AG04450 (cell line): ENCODE data around the gene PRDM5. TPM values are rescaled to one million over a fixed set of nuclear protein-coding genes. Genes with fewer than 3 reads are reported as not detected.
A peak's percentile ranks its signal among the peaks of the same experiment; 100 is the strongest.

Source experiments
- CTCF ChIA-PET: fragments of 300-600, 350-600 bp; formaldehyde crosslinking; extraction: SDS; loops from one replicate; lab custom pipeline; 2022; ENCODE audit warnings: antibody characterized with exemption, inconsistent platforms; lab: Charles Lee
- POLR2A ChIA-PET: fragments of 350-600 bp; formaldehyde crosslinking; extraction: SDS; loops from one replicate; lab custom pipeline; 2021; ENCODE audit warnings: antibody characterized with exemption, inconsistent platforms; lab: Yijun Ruan, JAX
- DNase-seq: peaks from one replicate; pipeline ENCODE4 v3.0.0-alpha.2; 2011; ENCODE audit warnings: low read depth, low spot score
- H3K27ac ChIP-seq: one replicate; pipeline ENCODE4 v1.5.1; 2012; ENCODE audit warnings: low read depth, low read length, control low read depth
- H3K27me3 ChIP-seq: one replicate; pipeline ENCODE4 v1.6.0; 2012; ENCODE audit warnings: low read length; ENCODE audit not compliant: control insufficient read depth, insufficient read depth
- H3K4me3 ChIP-seq: 2 replicates; pipeline ENCODE4 v1.5.1; 2011; ENCODE audit warnings: mild to moderate bottlenecking, low read depth, low read length, control low read depth
- H3K9me3 ChIP-seq: 2 replicates; pipeline ENCODE4 v1.5.1; 2012; ENCODE audit warnings: low read length; ENCODE audit not compliant: control insufficient read depth, insufficient read depth
- CTCF ChIP-seq: IDR thresholded peaks from 2 replicates; pipeline ENCODE4 v1.5.1; 2011; ENCODE audit warnings: low read depth, low read length, control low read depth, inconsistent platforms
- polyA plus RNA-seq: library from polyadenylated mRNA; depleted of rRNA; stranded (reverse); fragments of >200 nt; gene quantifications from 2 replicates; pipeline ENCODE4 v1.2.3, GENCODE V29; 2011

The PRDM5 gene
- polyA plus RNA-seq, 1 experiment = 12.3 TPM

- no peaks in the 10 kb centered on the region for H3K27me3 ChIP-seq
- ChIA-PET CTCF (interaction anchor here (1.1 kb wide), 1 partner anchor 17 kb away, joined by 4 read pairs; no protein-coding TSS in a partner anchor), POLR2A (no interaction called here)
- H3K4me3 ChIP-seq = no peak overlapping the region
- no peak overlapping the region for H3K27ac ChIP-seq
- H3K9me3 ChIP-seq = no peaks in the 10 kb centered on the region
- DNase-seq = no peak
- no peak for TF ChIP-seq CTCF
These were observed 218.0 kb downstream of the PRDM5 start for GRCh38 chr4:120704538-120704937.

GRCh38 chr4:120703908-120704307 lies 218.6 kb downstream of the PRDM5 start:
- Histone ChIP-seq H3K9me3 (no peaks in the 10 kb centered on the region), H3K4me3 (no peak overlapping the region), H3K27ac (no peak overlapping the region), H3K27me3 (no peaks in the 10 kb centered on the region)
- no peak for DNase-seq
- TF ChIP-seq CTCF = no peak
- ChIA-PET POLR2A (no interaction called here), CTCF (interaction anchor here (1.1 kb wide), 1 partner anchor 17 kb away, joined by 4 read pairs; no protein-coding TSS in a partner anchor)

GRCh38 chr4:120699354-120699753 lies 223.2 kb downstream of the PRDM5 start:
- TF ChIP-seq CTCF = no peak
- ChIA-PET CTCF (no interaction called here), POLR2A (no interaction called here)

GRCh38 chr4:120694973-120695372 lies 227.6 kb downstream of the PRDM5 start:
- peak; percentile 41 for DNase-seq
- ChIA-PET POLR2A (no interaction called here), CTCF (interaction anchor here (2.3 kb wide), 1 partner anchor 283 kb away, joined by 6 read pairs; no protein-coding TSS in a partner anchor)
- Histone ChIP-seq H3K4me3 (no peak overlapping the region), H3K27ac (no peak overlapping the region), H3K27me3 (no peaks in the 10 kb centered on the region), H3K9me3 (no peaks in the 10 kb centered on the region)
- no peak for TF ChIP-seq CTCF

More at GRCh38 chr4:120699354-120699753, 223.2 kb downstream of the PRDM5 start:
- no peak overlapping the region for H3K4me3 ChIP-seq
- H3K27ac ChIP-seq = no peak overlapping the region
- no peaks in the 10 kb centered on the region for H3K9me3 ChIP-seq
- no peaks in the 10 kb centered on the region for H3K27me3 ChIP-seq
- DNase-seq = no peak

- POLR2A ChIA-PET = no interaction called here
- no peak for DNase-seq
- H3K9me3 ChIP-seq = no peaks in the 10 kb centered on the region
- no peak for TF ChIP-seq CTCF
- H3K4me3 ChIP-seq = no peak overlapping the region
- CTCF ChIA-PET = interaction anchor here (2.3 kb wide), 1 partner anchor 284 kb away, joined by 6 read pairs; no protein-coding TSS in a partner anchor
- no peaks in the 10 kb centered on the region for H3K27me3 ChIP-seq
- H3K27ac ChIP-seq = no peak overlapping the region
These were observed 228.7 kb downstream of the PRDM5 start for GRCh38 chr4:120693816-120694215.
